Hypothalamus (tissue), 51 donors: ENCODE measurements around the gene SLC22A4.

Source experiments
- DNase-seq, 51 donors: peaks; one replicate each; lab custom pipeline; 2025; lab: John Stamatoyannopoulos, UW

The SLC22A4 gene

GRCh38 chr5:132296412-132297016 lies 2.3 kb downstream of the SLC22A4 start:
- no peak for DNase-seq

GRCh38 chr5:132297211-132297940 lies 3.2 kb downstream of the SLC22A4 start:
- DNase-seq: no peak

- DNase-seq: no peak
Measured at GRCh38 chr5:132298298-132299212, 4.4 kb downstream of the SLC22A4 start.

- DNase-seq: no peak
Measured at GRCh38 chr5:132299917-132300316, 5.7 kb downstream of the SLC22A4 start.

- no peak for DNase-seq
Measured at GRCh38 chr5:132300577-132301343, 6.6 kb downstream of the SLC22A4 start.

- no peak for DNase-seq
Measured at GRCh38 chr5:132301344-132302271, 7.4 kb downstream of the SLC22A4 start.

- DNase-seq: no peak
Measured at GRCh38 chr5:132302413-132302812, 8.2 kb downstream of the SLC22A4 start.

- no peak for DNase-seq
Measured at GRCh38 chr5:132303589-132303988, 9.4 kb downstream of the SLC22A4 start.

- no peak for DNase-seq
Measured at GRCh38 chr5:132305420-132305819, 11.2 kb downstream of the SLC22A4 start.

GRCh38 chr5:132308701-132309100 lies 14.5 kb downstream of the SLC22A4 start:
- no peak for DNase-seq

- DNase-seq: no peak
Measured at GRCh38 chr5:132309679-132310078, 15.5 kb downstream of the SLC22A4 start.

- DNase-seq: peak in 13 of 51 donors; percentile 13 to 36 (median 23)
Measured at GRCh38 chr5:132310141-132310834, 16.1 kb downstream of the SLC22A4 start.

GRCh38 chr5:132313366-132313765 lies 19.2 kb downstream of the SLC22A4 start:
- no peak for DNase-seq

- DNase-seq: no peak
Measured at GRCh38 chr5:132313961-132314432, 19.8 kb downstream of the SLC22A4 start.

- no peak for DNase-seq
Measured at GRCh38 chr5:132315529-132316067, 21.4 kb downstream of the SLC22A4 start.

- no peak for DNase-seq
Measured at GRCh38 chr5:132319975-132320374, 25.8 kb downstream of the SLC22A4 start.

- DNase-seq: no peak
Measured at GRCh38 chr5:132321109-132321721, 27.0 kb downstream of the SLC22A4 start.

GRCh38 chr5:132322266-132322665 lies 28.1 kb downstream of the SLC22A4 start:
- no peak for DNase-seq
